Trophoblast cell (in vitro differentiated cells and primary cell): ENCODE measurements around the gene PWP2.
"Not testable (repeated sequence)": the region's sequence is repeated elsewhere in the genome, so short reads cannot be mapped to it uniquely, and the experiment has no call there.

Experiments used
- DNase-seq, 2 donors: peaks; one replicate each; pipeline ENCODE4 v3.0.0-alpha.2; 2016
- H2AFZ ChIP-seq: 2 replicates; pipeline ENCODE4 v1.6.1; 2013; ENCODE audit warnings: low read length, moderate library complexity, mild to moderate bottlenecking; ENCODE audit not compliant: insufficient read depth, poor library complexity
- H2AK5ac ChIP-seq: 2 replicates; pipeline ENCODE4 v1.6.1; 2013; ENCODE audit warnings: mild to moderate bottlenecking, low read length
- H2BK120ac ChIP-seq: 2 replicates; pipeline ENCODE4 v1.6.1; 2013; ENCODE audit warnings: low read length, mild to moderate bottlenecking, moderate library complexity; ENCODE audit not compliant: insufficient read depth, poor library complexity
- H2BK12ac ChIP-seq: 2 replicates; pipeline ENCODE4 v1.6.1; 2013; ENCODE audit warnings: mild to moderate bottlenecking, low read length, moderate library complexity
- H2BK5ac ChIP-seq: 2 replicates; pipeline ENCODE4 v1.6.1; 2013; ENCODE audit warnings: low read length, low read depth, moderate library complexity, mild to moderate bottlenecking; ENCODE audit not compliant: poor library complexity
- H3K14ac ChIP-seq: 2 replicates; pipeline ENCODE4 v1.6.1; 2013; ENCODE audit warnings: mild to moderate bottlenecking, low read length
- H3K18ac ChIP-seq: 2 replicates; pipeline ENCODE4 v1.6.1; 2013; ENCODE audit warnings: mild to moderate bottlenecking, low read length
- H3K23ac ChIP-seq: 2 replicates; pipeline ENCODE4 v1.6.1; 2013; ENCODE audit warnings: low read length
- H3K27ac ChIP-seq: 2 replicates; pipeline ENCODE4 v1.5.1; 2013; ENCODE audit warnings: low read depth, mild to moderate bottlenecking, inconsistent platforms, low read length, moderate library complexity
- H3K27me3 ChIP-seq: 2 replicates; pipeline ENCODE4 v1.6.1; 2013; ENCODE audit warnings: inconsistent platforms, mild to moderate bottlenecking, low read length, moderate library complexity; ENCODE audit not compliant: insufficient read depth
- H3K36me3 ChIP-seq, 2 experiments: 1 replicate in 1 of 2; 2 replicates in 1 of 2; pipeline ENCODE4 v1.6.1; 2013; ENCODE audit warnings: low read length in 2 of 2, mild to moderate bottlenecking in 2 of 2, moderate library complexity in 1 of 2; ENCODE audit not compliant: insufficient read depth in 2 of 2, control insufficient read depth in 1 of 2
- H3K4ac ChIP-seq: 2 replicates; pipeline ENCODE4 v1.6.1; 2013; ENCODE audit warnings: low read depth, mild to moderate bottlenecking, low read length, moderate library complexity
- H3K4me1 ChIP-seq, 2 experiments: 1 replicate in 1 of 2; 2 replicates in 1 of 2; pipeline ENCODE4 v1.6.1; 2013; ENCODE audit warnings: low read length in 2 of 2, mild to moderate bottlenecking in 2 of 2, moderate library complexity in 1 of 2; ENCODE audit not compliant: insufficient read depth in 2 of 2, control insufficient read depth in 1 of 2
- H3K4me2 ChIP-seq: 2 replicates; pipeline ENCODE4 v1.6.1; 2013; ENCODE audit warnings: inconsistent platforms, mild to moderate bottlenecking, low read length, moderate library complexity
- H3K4me3 ChIP-seq: 2 replicates; pipeline ENCODE4 v1.5.1; 2013; ENCODE audit warnings: mild to moderate bottlenecking, low read depth, low read length, inconsistent platforms
- H3K79me1 ChIP-seq: one replicate; pipeline ENCODE4 v1.6.1; 2013; ENCODE audit warnings: low read length
- H3K79me2 ChIP-seq: 2 replicates; pipeline ENCODE4 v1.6.1; 2013; ENCODE audit warnings: low read length, mild to moderate bottlenecking; ENCODE audit not compliant: control insufficient read depth, insufficient read depth, poor library complexity
- H3K9ac ChIP-seq: 2 replicates; pipeline ENCODE4 v1.6.1; 2013; ENCODE audit warnings: mild to moderate bottlenecking, low read length
- H3K9me3 ChIP-seq: 2 replicates; pipeline ENCODE4 v1.6.1; 2013; ENCODE audit warnings: low read depth, mild to moderate bottlenecking, control low read depth, inconsistent platforms, low read length; ENCODE audit not compliant: insufficient read depth
- H4K12ac ChIP-seq: 2 replicates; pipeline ENCODE4 v1.6.1; 2013; ENCODE audit warnings: low read depth, mild to moderate bottlenecking, low read length, moderate library complexity
- H4K8ac ChIP-seq: 2 replicates; pipeline ENCODE4 v1.6.1; 2013; ENCODE audit warnings: low read depth, mild to moderate bottlenecking, low read length, moderate library complexity
- H4K91ac ChIP-seq: one replicate; pipeline ENCODE4 v1.6.1; 2013; ENCODE audit warnings: low read depth, mild to moderate bottlenecking, low read length, moderate library complexity
- WGBS: extraction: QIAGEN DNeasy Blood & Tissue Kit; methylation state at CpG from one replicate; pipeline ENCODE4 v1.1.7; 2013; ENCODE audit warnings: missing lambda C conversion rate; ENCODE audit not compliant: insufficient read length, insufficient coverage; ENCODE audit errors: extremely low coverage; 5-methylcytosine and 5-hydroxymethylcytosine counted together

Gene PWP2

DNA sequence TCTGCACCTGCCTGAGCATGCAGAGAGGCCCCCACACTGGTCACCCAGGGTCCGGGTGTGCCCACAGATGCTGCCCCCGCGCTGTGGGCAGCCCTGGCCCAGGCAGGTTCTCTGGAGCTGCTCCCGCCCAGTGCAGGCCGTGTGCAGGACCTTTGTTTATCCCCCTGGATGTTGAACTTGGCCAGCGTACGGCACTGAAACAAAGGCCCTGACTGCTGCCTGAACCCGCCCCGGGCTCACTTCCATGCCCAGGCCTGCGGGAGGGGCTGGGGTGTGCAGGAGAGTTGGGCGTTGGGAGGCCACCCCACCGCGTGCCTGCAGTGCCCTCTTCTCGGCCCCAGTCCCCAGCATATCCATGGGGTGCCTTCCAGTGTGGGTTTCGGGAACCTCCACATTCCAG lies 58.7 kb downstream of the PWP2 start:
- WGBS, result no CpG with 5 or more reads among the region's 15 CpGs
- H3K4me3 ChIP-seq, H3K4me2 ChIP-seq, H3K18ac ChIP-seq, DNase-seq, H3K27me3 ChIP-seq, H3K36me3 ChIP-seq, H3K27ac ChIP-seq, H2AFZ ChIP-seq, H3K79me2 ChIP-seq, H2BK120ac ChIP-seq, H2AK5ac ChIP-seq, H3K79me1 ChIP-seq, H2BK12ac ChIP-seq, H3K9ac ChIP-seq, H4K91ac ChIP-seq, H4K8ac ChIP-seq, H3K4me1 ChIP-seq, H3K14ac ChIP-seq, H3K23ac ChIP-seq, H2BK5ac ChIP-seq, H4K12ac ChIP-seq, H3K9me3 ChIP-seq, H3K4ac ChIP-seq: not testable (repeated sequence)

DNA sequence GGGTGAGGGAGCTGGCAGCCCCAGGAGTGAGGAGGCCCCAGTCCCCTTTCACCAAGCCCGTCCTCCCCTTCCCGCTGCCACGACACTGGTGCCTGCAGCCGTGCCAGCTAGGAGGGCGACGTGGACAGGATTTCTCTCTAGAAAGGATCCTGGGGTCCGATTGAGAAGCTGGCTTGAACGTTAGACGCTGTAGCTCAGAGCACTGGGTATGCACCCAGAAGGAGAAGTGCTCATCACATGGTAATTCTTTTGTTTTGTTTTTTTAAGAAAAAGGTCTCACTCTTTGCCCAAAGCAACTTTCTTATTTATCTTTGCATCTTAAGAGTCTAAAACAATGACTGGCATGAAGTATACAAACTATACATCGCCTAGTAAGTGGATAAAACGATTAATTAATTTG lies 60.3 kb downstream of the PWP2 start:
- H4K91ac ChIP-seq, H3K79me1 ChIP-seq, H2BK5ac ChIP-seq, H2BK12ac ChIP-seq, H3K4me2 ChIP-seq, H2BK120ac ChIP-seq, H2AK5ac ChIP-seq, H3K27me3 ChIP-seq, H3K4me1 ChIP-seq, H3K4ac ChIP-seq, H3K36me3 ChIP-seq, H4K12ac ChIP-seq, DNase-seq, H3K9me3 ChIP-seq, H3K9ac ChIP-seq, H4K8ac ChIP-seq, H3K18ac ChIP-seq, H3K23ac ChIP-seq, H3K27ac ChIP-seq, H2AFZ ChIP-seq, H3K79me2 ChIP-seq, H3K14ac ChIP-seq, H3K4me3 ChIP-seq: not testable (repeated sequence)
- WGBS, result no CpG with 5 or more reads among the region's 11 CpGs

DNA sequence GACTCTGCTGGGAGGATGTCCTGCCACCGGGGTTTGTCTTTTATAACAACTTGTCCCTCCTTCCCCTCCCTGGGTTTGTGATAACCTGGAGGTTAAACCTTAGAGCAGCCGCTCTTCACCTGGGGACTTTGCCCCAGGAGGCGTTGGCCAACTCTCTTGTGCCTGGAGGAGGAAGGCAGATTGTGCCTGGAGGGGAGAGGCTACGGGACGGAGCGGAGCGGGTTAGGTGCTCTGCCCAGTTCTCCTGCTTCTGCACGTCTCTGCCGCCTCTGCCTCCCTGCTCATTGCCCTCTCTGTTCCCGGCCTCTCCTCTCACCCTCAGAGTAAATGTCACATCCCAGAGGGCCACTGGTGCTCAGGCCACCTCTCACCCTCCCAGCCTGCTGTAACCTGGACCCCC lies 63.1 kb downstream of the PWP2 start:
- H3K27me3 ChIP-seq, H4K8ac ChIP-seq, H3K14ac ChIP-seq, H3K27ac ChIP-seq, DNase-seq, H2BK120ac ChIP-seq, H2AK5ac ChIP-seq, H3K79me2 ChIP-seq, H3K23ac ChIP-seq, H2BK12ac ChIP-seq, H3K4ac ChIP-seq, H3K9me3 ChIP-seq, H3K4me3 ChIP-seq, H4K91ac ChIP-seq, H3K36me3 ChIP-seq, H3K18ac ChIP-seq, H2AFZ ChIP-seq, H3K79me1 ChIP-seq, H4K12ac ChIP-seq, H3K4me2 ChIP-seq, H3K4me1 ChIP-seq, H3K9ac ChIP-seq, H2BK5ac ChIP-seq: not testable (repeated sequence)
- no CpG with 5 or more reads among the region's 10 CpGs for whole genome bisulfite sequencing

DNA sequence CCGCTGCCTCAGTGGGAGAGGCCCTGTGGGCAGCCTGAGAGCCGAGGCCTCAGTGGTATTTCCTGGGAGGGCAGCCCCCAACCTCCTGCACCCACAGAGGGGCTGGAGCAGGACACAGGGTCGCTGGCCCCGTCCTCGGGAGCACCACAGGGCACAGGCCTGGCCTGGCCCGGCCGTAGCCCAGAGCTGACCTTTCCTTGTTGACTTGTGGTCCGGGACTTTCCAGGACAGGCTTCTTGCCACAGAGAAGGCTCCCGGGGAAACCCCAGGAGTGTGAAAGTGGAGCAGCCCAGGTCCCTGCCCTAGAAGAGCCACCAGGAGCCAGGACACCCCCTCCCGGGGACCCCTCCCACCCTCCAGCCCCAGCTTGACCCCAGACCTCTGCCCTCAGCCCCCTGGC lies 63.7 kb downstream of the PWP2 start:
- not testable (repeated sequence) for H2BK120ac ChIP-seq, H3K9me3 ChIP-seq, H3K79me2 ChIP-seq, H3K14ac ChIP-seq, H3K4ac ChIP-seq, H4K8ac ChIP-seq, H2BK5ac ChIP-seq, H3K79me1 ChIP-seq, H3K23ac ChIP-seq, H4K12ac ChIP-seq, H3K18ac ChIP-seq, H3K36me3 ChIP-seq, H3K4me1 ChIP-seq, H2BK12ac ChIP-seq, H3K27me3 ChIP-seq, H3K9ac ChIP-seq, H2AK5ac ChIP-seq, H4K91ac ChIP-seq, DNase-seq, H3K4me3 ChIP-seq, H2AFZ ChIP-seq, H3K4me2 ChIP-seq, H3K27ac ChIP-seq
- WGBS, result no CpG with 5 or more reads among the region's 10 CpGs
